GM12892 (cell line): ENCODE measurements around the gene MACROD2.

Experiments
- DNase-seq: peaks from one replicate; pipeline ENCODE4 v3.0.0; 2011; ENCODE audit not compliant: insufficient read length
- FAIRE-seq: peaks from 2 replicates; lab custom pipeline; 2011; peaks lifted over from hg19 to GRCh38; lab: Jason Lieb, UNC
- POLR2A ChIP-seq: IDR thresholded peaks from 2 replicates; pipeline ENCODE4 v1.6.1; 2011; ENCODE audit warnings: low read depth, low read length, control low read depth
- POLR2AphosphoS5 ChIP-seq: IDR thresholded peaks from 2 replicates; pipeline ENCODE4 v1.6.1; 2011; ENCODE audit warnings: low read depth, low read length, control low read depth
- TAF1 ChIP-seq: IDR thresholded peaks from 2 replicates; pipeline ENCODE4 v1.6.1; 2011; ENCODE audit warnings: low read depth, mild to moderate bottlenecking, control low read depth, low read length, borderline replicate concordance

MACROD2 gene

GRCh38 chr20:14573676-14574075 is 578.4 kb downstream of the MACROD2 start:
- TF ChIP-seq TAF1 (no peak), POLR2AphosphoS5 (no peak), POLR2A (no peak)
- FAIRE-seq (no peak), DNase-seq (no peak)

GRCh38 chr20:14576196-14576877 is 581.0 kb downstream of the MACROD2 start:
- DNase-seq (no peak), FAIRE-seq (no peak)
- TF ChIP-seq POLR2A = no peak
- no peak for TF ChIP-seq POLR2AphosphoS5
- no peak for TF ChIP-seq TAF1

GRCh38 chr20:14580418-14581074 is 585.2 kb downstream of the MACROD2 start:
- DNase-seq = no peak
- TF ChIP-seq TAF1 (no peak), POLR2AphosphoS5 (no peak), POLR2A (no peak)
- FAIRE-seq = no peak

GRCh38 chr20:14581731-14582130 is 586.4 kb downstream of the MACROD2 start:
- FAIRE-seq (peak; percentile 73), DNase-seq (no peak)
- TF ChIP-seq POLR2AphosphoS5 = no peak
- TF ChIP-seq POLR2A = no peak
- no peak for TF ChIP-seq TAF1

- no peak for DNase-seq
- no peak for FAIRE-seq
- TF ChIP-seq TAF1 = no peak
Observed at GRCh38 chr20:14582855-14583254, 587.5 kb downstream of the MACROD2 start.

- no peak for FAIRE-seq
- TF ChIP-seq POLR2A (no peak), POLR2AphosphoS5 (no peak), TAF1 (no peak)
- DNase-seq = no peak
Observed at GRCh38 chr20:14583413-14583812, 588.1 kb downstream of the MACROD2 start.

GRCh38 chr20:14589383-14589782 is 594.1 kb downstream of the MACROD2 start:
- no peak for FAIRE-seq
- TF ChIP-seq POLR2A = no peak
- DNase-seq = no peak

- DNase-seq (no peak), FAIRE-seq (no peak)
Observed at GRCh38 chr20:14595051-14595450, 599.7 kb downstream of the MACROD2 start.

GRCh38 chr20:14597206-14597715 is 601.9 kb downstream of the MACROD2 start:
- no peak for DNase-seq
- TF ChIP-seq POLR2AphosphoS5 (no peak), TAF1 (no peak)
- FAIRE-seq = no peak

More at GRCh38 chr20:14595051-14595450, 599.7 kb downstream of the MACROD2 start:
- no peak for TF ChIP-seq POLR2AphosphoS5
- TF ChIP-seq POLR2A = no peak
- TF ChIP-seq TAF1 = no peak

- FAIRE-seq (no peak), DNase-seq (no peak)
- TF ChIP-seq POLR2AphosphoS5 = no peak
- no peak for TF ChIP-seq POLR2A
- TF ChIP-seq TAF1 = no peak
Observed at GRCh38 chr20:14599613-14600012, 604.3 kb downstream of the MACROD2 start.

GRCh38 chr20:14600527-14600926 is 605.2 kb downstream of the MACROD2 start:
- no peak for DNase-seq
- TF ChIP-seq TAF1 (no peak), POLR2A (no peak), POLR2AphosphoS5 (no peak)
- no peak for FAIRE-seq

GRCh38 chr20:14604143-14604542 is 608.8 kb downstream of the MACROD2 start:
- DNase-seq = no peak
- TF ChIP-seq POLR2AphosphoS5 (no peak), POLR2A (no peak), TAF1 (no peak)
- no peak for FAIRE-seq
